HG03565 (cell line): ENCODE data around the gene TTC9B.

Experiments used
- ATAC-seq: cut with Tn5 transposase; IDR thresholded peaks from one replicate; pipeline ENCODE4 v1.9.1; 2021; ENCODE audit warnings: mild to moderate bottlenecking, moderate library complexity; ENCODE audit not compliant: unreplicated experiment

TTC9B gene

GRCh38 chr19:40249201-40249600 is 31.0 kb upstream of the TTC9B start:
- no peak for ATAC-seq

- no peak for ATAC-seq
Observed at GRCh38 chr19:40247735-40248262, 29.6 kb upstream of the TTC9B start.

GRCh38 chr19:40247178-40247577 is 29.0 kb upstream of the TTC9B start:
- no peak for ATAC-seq

GRCh38 chr19:40246292-40247073 is 28.3 kb upstream of the TTC9B start:
- no peak for ATAC-seq

GRCh38 chr19:40245506-40246128 is 27.4 kb upstream of the TTC9B start:
- ATAC-seq, result no peak

GRCh38 chr19:40244579-40245317 is 26.6 kb upstream of the TTC9B start:
- no peak for ATAC-seq

GRCh38 chr19:40243181-40243580 is 25.0 kb upstream of the TTC9B start:
- no peak for ATAC-seq

- ATAC-seq, result no peak
Observed at GRCh38 chr19:40242480-40242879, 24.3 kb upstream of the TTC9B start.

GRCh38 chr19:40241809-40242384 is 23.7 kb upstream of the TTC9B start:
- ATAC-seq, result no peak

GRCh38 chr19:40241125-40241808 is 23.1 kb upstream of the TTC9B start:
- no peak for ATAC-seq

- ATAC-seq, result no peak
Observed at GRCh38 chr19:40240332-40240731, 22.1 kb upstream of the TTC9B start.

- no peak for ATAC-seq
Observed at GRCh38 chr19:40239415-40240226, 21.4 kb upstream of the TTC9B start.

GRCh38 chr19:40238775-40239174 is 20.6 kb upstream of the TTC9B start:
- ATAC-seq, result no peak

GRCh38 chr19:40237791-40238190 is 19.6 kb upstream of the TTC9B start:
- ATAC-seq, result no peak

GRCh38 chr19:40236366-40236765 is 18.2 kb upstream of the TTC9B start:
- no peak for ATAC-seq

GRCh38 chr19:40236026-40236355 is 17.8 kb upstream of the TTC9B start:
- ATAC-seq, result no peak

- no peak for ATAC-seq
Observed at GRCh38 chr19:40235238-40236025, 17.2 kb upstream of the TTC9B start.

GRCh38 chr19:40234429-40235237 is 16.4 kb upstream of the TTC9B start:
- no peak for ATAC-seq
